HG02938 (cell line): ENCODE results near the gene JAZF1.

ENCODE experiments used
- ATAC-seq: cut with Tn5 transposase; IDR thresholded peaks from one replicate; pipeline ENCODE4 v1.9.1; 2021; ENCODE audit warnings: mild to moderate bottlenecking, moderate library complexity; ENCODE audit not compliant: unreplicated experiment

The JAZF1 gene

GRCh38 chr7:28192786-28193585, 12.4 kb upstream of the JAZF1 start:
- ATAC-seq, result no peak

- no peak for ATAC-seq
Measured at GRCh38 chr7:28191751-28192150, 11.2 kb upstream of the JAZF1 start.

GRCh38 chr7:28191184-28191583, 10.6 kb upstream of the JAZF1 start:
- ATAC-seq, result no peak

- no peak for ATAC-seq
Measured at GRCh38 chr7:28190077-28190710, 9.6 kb upstream of the JAZF1 start.

GRCh38 chr7:28187012-28187411, 6.4 kb upstream of the JAZF1 start:
- no peak for ATAC-seq

GRCh38 chr7:28183627-28184026, 3.0 kb upstream of the JAZF1 start:
- no peak for ATAC-seq

GRCh38 chr7:28182071-28182471, 1.5 kb upstream of the JAZF1 start:
- no peak for ATAC-seq

- no peak for ATAC-seq
Measured at GRCh38 chr7:28181416-28181815, 821 bp upstream of the JAZF1 start.

GRCh38 chr7:28180031-28180363, 598 bp downstream of the JAZF1 start:
- ATAC-seq, result no peak

- ATAC-seq, result peak; percentile 58
Measured at GRCh38 chr7:28179120-28180030, 1.2 kb downstream of the JAZF1 start.

GRCh38 chr7:28178599-28178998, 2.0 kb downstream of the JAZF1 start:
- ATAC-seq, result no peak

GRCh38 chr7:28177836-28178235, 2.8 kb downstream of the JAZF1 start:
- no peak for ATAC-seq

GRCh38 chr7:28176645-28177044, 4.0 kb downstream of the JAZF1 start:
- ATAC-seq, result no peak

- no peak for ATAC-seq
Measured at GRCh38 chr7:28176174-28176573, 4.4 kb downstream of the JAZF1 start.

- no peak for ATAC-seq
Measured at GRCh38 chr7:28174901-28175661, 5.5 kb downstream of the JAZF1 start.

GRCh38 chr7:28174442-28174841, 6.2 kb downstream of the JAZF1 start:
- ATAC-seq, result no peak

- no peak for ATAC-seq
Measured at GRCh38 chr7:28173531-28173930, 7.1 kb downstream of the JAZF1 start.

GRCh38 chr7:28172958-28173357, 7.6 kb downstream of the JAZF1 start:
- no peak for ATAC-seq

- ATAC-seq, result no peak
Measured at GRCh38 chr7:28170701-28171100, 9.9 kb downstream of the JAZF1 start.

GRCh38 chr7:28169230-28169629, 11.4 kb downstream of the JAZF1 start:
- no peak for ATAC-seq
